Dermis microvascular lymphatic vessel endothelial cell (primary cell): ENCODE measurements around the gene SH3GL3. TPM values are rescaled to one million over a fixed set of nuclear protein-coding genes. Genes with fewer than 3 reads are reported as not detected.

Source experiments
- DNase-seq, 2 donors: peaks; one replicate each; pipeline versions ENCODE4 v3.0.0 to v3.0.0-alpha.2; 2010; ENCODE audit warnings: low read depth in 2 of 2
- total RNA-seq: library from RNA; depleted of rRNA; stranded (reverse); fragments of >200 nt; gene quantifications from 2 replicates; pipeline ENCODE4 v1.2.1, GENCODE V29; 2014

Gene SH3GL3
- total RNA-seq, 1 donor from 2014 or later = under 0.01 TPM

GRCh38 chr15:83665480-83665879 is 218.3 kb downstream of the SH3GL3 start:
- no peak for DNase-seq

Other genes with a start within 250 kb of the SH3GL3 start
- 25.5 and 26.4 TPM in 2 replicates for gene HDGFL3, start 239.5 kb upstream of the SH3GL3 start, total RNA-seq
- 1.0 and 1.6 TPM in 2 replicates for gene BNC1, start 162.7 kb upstream of the SH3GL3 start, total RNA-seq
- gene ADAMTSL3, start 206.8 kb downstream of the SH3GL3 start, total RNA-seq = 22.2 and 26.2 TPM in 2 replicates